ENCODE measurements around the gene FOXK1. TPM values are rescaled to one million over a fixed set of nuclear protein-coding genes. Genes with fewer than 3 reads are reported as not detected.

The FOXK1 gene
- total and polyA plus RNA-seq, 2 experiments from 2014 or later, result 2.3 to 12.7 TPM

- peaks cover 8% of the 10 kb centered on the region; the same call in 2 of the 3 replicates for H3K4me1 Mint-ChIP-seq
- H3K4me2 ChIP-seq, result no peak overlapping the region
- no peak overlapping the region for H3K4me3 ChIP-seq
- no peaks in the 10 kb centered on the region; the same call in 2 of the 3 replicates for H3K9me3 Mint-ChIP-seq
- H3F3A ChIP-seq (replicated peaks; ENCODE audit: low read depth), result no peaks in the 10 kb centered on the region
- H3K27me3 ChIP-seq (ENCODE audit: insufficient read depth), result no peaks in the 10 kb centered on the region
- H4K20me1 ChIP-seq (replicated peaks; ENCODE audit: insufficient read depth), result no peaks in the 10 kb centered on the region; the same call in 1 of the 2 replicates
- no peak overlapping the region for H3K4me3 Mint-ChIP-seq
- DNase-seq (ENCODE audit: low spot score) (no peak), ATAC-seq (no peak)
- no peaks in the 10 kb centered on the region for H3K9me2 ChIP-seq (ENCODE audit: insufficient read depth)
- H3K4me1 ChIP-seq (ENCODE audit: insufficient read depth), result peaks cover 5% of the 10 kb centered on the region; the same call in 1 of the 2 replicates
- no peaks in the 10 kb centered on the region for H3K36me3 ChIP-seq (ENCODE audit: insufficient read depth)
- no peak overlapping the region for H3K27ac ChIP-seq (ENCODE audit: low read depth)
- H3K36me3 Mint-ChIP-seq (ENCODE audit: low read depth), result peaks cover 15% of the 10 kb centered on the region
- peaks cover 7% of the 10 kb centered on the region for H3K27me3 Mint-ChIP-seq (ENCODE audit: insufficient read depth, low read depth, poor library complexity)
- H2AFZ ChIP-seq, result no peak overlapping the region
- H3K27ac Mint-ChIP-seq, result no peak overlapping the region
- H3K79me2 ChIP-seq (replicated peaks; ENCODE audit: insufficient read depth), result peaks cover 34% of the 10 kb centered on the region
- TF ChIP-seq ZNF331 (CRISPR knock-in tag; IDR thresholded peaks at IDR 0.05; ENCODE audit: low read depth) (no peak), JUNB (IDR thresholded peaks at IDR 0.05; ENCODE audit: unreplicated experiment) (no peak), EZH2 (IDR thresholded peaks at IDR 0.05; ENCODE audit: low read depth, unreplicated experiment) (no peak), POLR2AphosphoS5 (IDR thresholded peaks at IDR 0.05; ENCODE audit: low read depth) (no peak)
- TF ChIP-seq, protein P1, sequence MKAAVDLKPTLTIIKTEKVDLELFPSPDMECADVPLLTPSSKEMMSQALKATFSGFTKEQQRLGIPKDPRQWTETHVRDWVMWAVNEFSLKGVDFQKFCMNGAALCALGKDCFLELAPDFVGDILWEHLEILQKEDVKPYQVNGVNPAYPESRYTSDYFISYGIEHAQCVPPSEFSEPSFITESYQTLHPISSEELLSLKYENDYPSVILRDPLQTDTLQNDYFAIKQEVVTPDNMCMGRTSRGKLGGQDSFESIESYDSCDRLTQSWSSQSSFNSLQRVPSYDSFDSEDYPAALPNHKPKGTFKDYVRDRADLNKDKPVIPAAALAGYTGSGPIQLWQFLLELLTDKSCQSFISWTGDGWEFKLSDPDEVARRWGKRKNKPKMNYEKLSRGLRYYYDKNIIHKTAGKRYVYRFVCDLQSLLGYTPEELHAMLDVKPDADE (IDR thresholded peaks at IDR 0.05), result no peak
Measured at GRCh38 chr7:4779118-4779517, 97.0 kb downstream of the FOXK1 start.

- Mint-ChIP-seq H3K36me3 (ENCODE audit: low read depth) (peaks cover 18% of the 10 kb centered on the region), H3K4me1 (no peaks in the 10 kb centered on the region), H3K27ac (no peak overlapping the region), H3K27me3 (ENCODE audit: insufficient read depth, low read depth, poor library complexity) (no peaks in the 10 kb centered on the region), H3K9me3 (no peaks in the 10 kb centered on the region), H3K4me3 (no peak overlapping the region)
- H2AFZ ChIP-seq, result no peak overlapping the region
- H3K27me3 ChIP-seq (ENCODE audit: insufficient read depth), result no peaks in the 10 kb centered on the region
- H3K79me2 ChIP-seq (replicated peaks; ENCODE audit: insufficient read depth), result peaks cover 24% of the 10 kb centered on the region
- ATAC-seq (no peak), DNase-seq (ENCODE audit: low spot score) (no peak)
- H3F3A ChIP-seq (replicated peaks; ENCODE audit: low read depth), result no peaks in the 10 kb centered on the region
- H3K4me2 ChIP-seq, result no peak overlapping the region
- H3K9me2 ChIP-seq (ENCODE audit: insufficient read depth), result no peaks in the 10 kb centered on the region
- H3K36me3 ChIP-seq (ENCODE audit: insufficient read depth), result no peaks in the 10 kb centered on the region
- no peak overlapping the region for H3K27ac ChIP-seq (ENCODE audit: low read depth)
- no peaks in the 10 kb centered on the region for H3K4me1 ChIP-seq (ENCODE audit: insufficient read depth)
- H4K20me1 ChIP-seq (replicated peaks; ENCODE audit: insufficient read depth), result no peaks in the 10 kb centered on the region; the same call in 1 of the 2 replicates
- H3K4me3 ChIP-seq, result no peak overlapping the region
- no peak for TF ChIP-seq ZNF114 (CRISPR knock-in tag; IDR thresholded peaks at IDR 0.05)
- TF ChIP-seq, protein P2, sequence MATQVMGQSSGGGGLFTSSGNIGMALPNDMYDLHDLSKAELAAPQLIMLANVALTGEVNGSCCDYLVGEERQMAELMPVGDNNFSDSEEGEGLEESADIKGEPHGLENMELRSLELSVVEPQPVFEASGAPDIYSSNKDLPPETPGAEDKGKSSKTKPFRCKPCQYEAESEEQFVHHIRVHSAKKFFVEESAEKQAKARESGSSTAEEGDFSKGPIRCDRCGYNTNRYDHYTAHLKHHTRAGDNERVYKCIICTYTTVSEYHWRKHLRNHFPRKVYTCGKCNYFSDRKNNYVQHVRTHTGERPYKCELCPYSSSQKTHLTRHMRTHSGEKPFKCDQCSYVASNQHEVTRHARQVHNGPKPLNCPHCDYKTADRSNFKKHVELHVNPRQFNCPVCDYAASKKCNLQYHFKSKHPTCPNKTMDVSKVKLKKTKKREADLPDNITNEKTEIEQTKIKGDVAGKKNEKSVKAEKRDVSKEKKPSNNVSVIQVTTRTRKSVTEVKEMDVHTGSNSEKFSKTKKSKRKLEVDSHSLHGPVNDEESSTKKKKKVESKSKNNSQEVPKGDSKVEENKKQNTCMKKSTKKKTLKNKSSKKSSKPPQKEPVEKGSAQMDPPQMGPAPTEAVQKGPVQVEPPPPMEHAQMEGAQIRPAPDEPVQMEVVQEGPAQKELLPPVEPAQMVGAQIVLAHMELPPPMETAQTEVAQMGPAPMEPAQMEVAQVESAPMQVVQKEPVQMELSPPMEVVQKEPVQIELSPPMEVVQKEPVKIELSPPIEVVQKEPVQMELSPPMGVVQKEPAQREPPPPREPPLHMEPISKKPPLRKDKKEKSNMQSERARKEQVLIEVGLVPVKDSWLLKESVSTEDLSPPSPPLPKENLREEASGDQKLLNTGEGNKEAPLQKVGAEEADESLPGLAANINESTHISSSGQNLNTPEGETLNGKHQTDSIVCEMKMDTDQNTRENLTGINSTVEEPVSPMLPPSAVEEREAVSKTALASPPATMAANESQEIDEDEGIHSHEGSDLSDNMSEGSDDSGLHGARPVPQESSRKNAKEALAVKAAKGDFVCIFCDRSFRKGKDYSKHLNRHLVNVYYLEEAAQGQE (IDR thresholded peaks at IDR 0.05; ENCODE audit: unreplicated experiment), result no peak
- TF ChIP-seq ZNF331 (CRISPR knock-in tag; IDR thresholded peaks at IDR 0.05; ENCODE audit: low read depth), result no peak
- TF ChIP-seq POLR2AphosphoS5 (IDR thresholded peaks at IDR 0.05; ENCODE audit: low read depth), result no peak
- TF ChIP-seq STAT1 (IDR thresholded peaks at IDR 0.05; ENCODE audit: unreplicated experiment), result no peak
- TF ChIP-seq, protein P1 (IDR thresholded peaks at IDR 0.05), result no peak
- TF ChIP-seq EZH2 (IDR thresholded peaks at IDR 0.05; ENCODE audit: low read depth, unreplicated experiment), result no peak
Measured at GRCh38 chr7:4781366-4782069, 99.4 kb downstream of the FOXK1 start.
